HepG2 (cell line): ENCODE data around the gene ZNF345. TPM values are rescaled to one million over a fixed set of nuclear protein-coding genes. Genes with fewer than 3 reads are reported as not detected.
A peak's percentile ranks its signal among the peaks of the same experiment; 100 is the strongest.

Experiments used
- BRD4 ChIP-seq: sonication (generic); formaldehyde crosslinking; IDR thresholded peaks from 2 replicates; pipeline ENCODE4 v1.4.0; 2020; ENCODE audit warnings: missing genetic modification reagents
- IRF2 ChIP-seq: IDR thresholded peaks from 2 replicates; pipeline ENCODE4 v1.6.1; 2018; ENCODE audit warnings: missing genetic modification reagents, missing compliant biosample characterization
- KAT7 ChIP-seq: IDR thresholded peaks from 2 replicates; pipeline ENCODE4 v1.6.1; 2018; ENCODE audit warnings: borderline replicate concordance, missing compliant biosample characterization
- MXD3 ChIP-seq: IDR thresholded peaks from 2 replicates; pipeline ENCODE4 v1.6.1; 2016; ENCODE audit warnings: mild to moderate bottlenecking, missing biosample characterization, missing genetic modification reagents
- NAIF1 ChIP-seq: sonication (generic); formaldehyde crosslinking; IDR thresholded peaks from 2 replicates; pipeline ENCODE4 v1.5.0; 2020; ENCODE audit warnings: mild to moderate bottlenecking, missing genetic modification reagents, borderline replicate concordance
- NFKB2 ChIP-seq: sonication (generic); formaldehyde crosslinking; IDR thresholded peaks from 2 replicates; pipeline ENCODE4 v1.4.0; 2020; ENCODE audit warnings: missing genetic modification reagents, borderline replicate concordance
- SMAD9 ChIP-seq: sonication (generic); formaldehyde crosslinking; IDR thresholded peaks from 2 replicates; pipeline ENCODE4 v1.5.1; 2020; ENCODE audit warnings: mild to moderate bottlenecking, missing genetic modification reagents
- SOX5 ChIP-seq: IDR thresholded peaks from 2 replicates; pipeline ENCODE4 v1.6.1; 2016; ENCODE audit warnings: borderline replicate concordance
- SP1 ChIP-seq, 2 experiments: fragments of 450-650 bp in 1 of 2; sonication (generic) in 1 of 2; formaldehyde crosslinking in 1 of 2; IDR thresholded peaks; 2 replicates each; pipeline versions ENCODE4 v1.4.0 to v1.6.1; 2016 to 2020; ENCODE audit warnings: missing genetic modification reagents in 1 of 2
- SP5 ChIP-seq: IDR thresholded peaks from 2 replicates; pipeline ENCODE4 v1.6.1; 2016; ENCODE audit warnings: low read depth, borderline replicate concordance
- SRY ChIP-seq: sonication (generic); formaldehyde crosslinking; IDR thresholded peaks from 2 replicates; pipeline ENCODE4 v1.8.0; 2022; ENCODE audit warnings: mild to moderate bottlenecking, missing genetic modification reagents
- TCF12 ChIP-seq, 2 experiments: fragments of 450-650 bp in 1 of 2; sonication (generic) in 1 of 2; formaldehyde crosslinking in 1 of 2; IDR thresholded peaks; 2 replicates each; pipeline versions ENCODE4 v1.6.1 to v1.8.0; 2017 to 2022; ENCODE audit warnings: antibody characterized with exemption in 1 of 2, mild to moderate bottlenecking in 1 of 2, missing genetic modification reagents in 1 of 2, moderate library complexity in 1 of 2
- TCF7 ChIP-seq: sonication (generic); IDR thresholded peaks from 2 replicates; pipeline ENCODE4 v1.6.1; 2016; ENCODE audit warnings: antibody characterized with exemption, low read depth
- THAP7 ChIP-seq: sonication (generic); formaldehyde crosslinking; IDR thresholded peaks from 2 replicates; pipeline ENCODE4 v1.8.1; 2023; ENCODE audit warnings: mild to moderate bottlenecking, missing genetic modification reagents
- TOE1 ChIP-seq: sonication (generic); formaldehyde crosslinking; IDR thresholded peaks from 2 replicates; pipeline ENCODE4 v1.4.0; 2020; ENCODE audit warnings: mild to moderate bottlenecking, missing genetic modification reagents
- ZBTB1 ChIP-seq: sonication (generic); formaldehyde crosslinking; IDR thresholded peaks from 2 replicates; pipeline ENCODE4 v1.4.0; 2020; ENCODE audit warnings: missing genetic modification reagents, borderline replicate concordance
- ZBTB20 ChIP-seq: sonication (generic); formaldehyde crosslinking; IDR thresholded peaks from 2 replicates; pipeline ENCODE4 v1.8.1; 2023; ENCODE audit warnings: missing genetic modification reagents, low read depth, mild to moderate bottlenecking, borderline replicate concordance
- ZNF468 ChIP-seq: sonication (generic); formaldehyde crosslinking; IDR thresholded peaks from 2 replicates; pipeline ENCODE4 v1.8.0; 2022; ENCODE audit warnings: mild to moderate bottlenecking, moderate library complexity, missing genetic modification reagents
- polyA plus RNA-seq, 8 experiments: library from polyadenylated mRNA; depleted of rRNA in 3 of 8; stranded (reverse) in 7 of 8; unstranded in 1 of 8; fragments of >200 nt; fragmentation: Illumina TruSeq in 4 of 8; extraction: Trizol in 4 of 8; gene quantifications; 2 replicates each; pipeline versions ENCODE4 v1.2.1 to v1.2.3, GENCODE V29; 2011 to 2016; ENCODE audit warnings: low read depth in 4 of 8, missing spikeins in 1 of 8, mixed read lengths in 1 of 8; ENCODE audit not compliant: insufficient read depth in 1 of 8
- total RNA-seq, 5 experiments: library from RNA; depleted of rRNA; stranded (reverse); fragments of >200 nt; fragmentation: Illumina TruSeq; extraction: Trizol; gene quantifications; 2 replicates each; pipeline ENCODE4 v1.2.3, GENCODE V29; 2016; ENCODE audit warnings: low read depth in 1 of 5
- TF ChIP-seq, protein P1 (sequence below): IDR thresholded peaks from 2 replicates; pipeline ENCODE4 v1.4.0; 2020; ENCODE audit warnings: mild to moderate bottlenecking, missing genetic modification reagents
- TF ChIP-seq, protein P2 (sequence below): IDR thresholded peaks from 2 replicates; pipeline ENCODE4 v1.6.1; 2018; ENCODE audit warnings: missing genetic modification reagents, mild to moderate bottlenecking, missing compliant biosample characterization
- TF ChIP-seq, protein P3 (sequence below): sonication (generic); formaldehyde crosslinking; IDR thresholded peaks from 2 replicates; pipeline ENCODE4 v1.4.0; 2020; ENCODE audit warnings: missing genetic modification reagents, mild to moderate bottlenecking, borderline replicate concordance

Gene ZNF345
- total and polyA plus RNA-seq, 2 of the 13 experiments (the other 11 are each of a cell fraction or from before 2014, with no cell fraction given) = 2.6 to 2.9 TPM

DNA sequence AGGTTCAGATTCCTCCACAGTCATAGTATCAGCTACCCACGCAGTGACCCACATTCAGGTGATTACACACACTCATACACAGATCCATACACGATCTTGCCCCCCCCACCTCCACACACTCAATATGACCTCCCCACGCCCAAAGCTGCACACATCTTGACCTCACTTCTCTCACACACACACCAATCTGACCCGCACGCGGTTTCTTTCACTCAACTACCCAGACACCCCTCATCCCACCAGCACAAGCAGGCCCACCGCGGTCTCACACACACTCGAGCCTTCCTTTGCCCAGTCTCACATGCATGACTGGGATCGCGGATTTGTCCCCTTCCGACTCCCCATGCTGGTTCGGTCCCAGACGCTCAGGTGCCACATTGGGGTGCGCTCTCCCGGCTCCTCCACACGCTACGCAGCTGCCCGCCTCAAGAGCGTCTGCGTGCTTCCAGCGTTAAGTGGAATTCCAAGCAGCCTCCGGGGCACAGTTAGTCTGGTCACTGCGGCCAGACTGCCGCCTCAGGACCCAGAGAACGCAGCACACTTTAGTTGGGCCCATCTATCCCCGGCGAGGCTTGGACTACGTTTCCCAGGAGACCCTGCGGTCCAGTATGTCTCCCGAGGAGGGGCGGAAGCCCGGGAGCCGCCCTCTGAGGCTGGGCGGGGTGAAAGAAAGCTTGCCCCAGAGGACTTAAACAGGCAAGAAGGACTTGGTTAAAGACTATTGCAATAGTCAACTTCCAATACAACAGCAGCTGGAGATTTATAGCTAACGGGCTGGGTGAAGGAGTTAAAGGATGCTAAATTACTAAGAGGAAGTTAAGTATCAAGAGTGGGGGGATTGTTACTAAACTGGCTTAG lies 746 bp upstream of the ZNF345 start (continued):
- TF ChIP-seq, protein P1, sequence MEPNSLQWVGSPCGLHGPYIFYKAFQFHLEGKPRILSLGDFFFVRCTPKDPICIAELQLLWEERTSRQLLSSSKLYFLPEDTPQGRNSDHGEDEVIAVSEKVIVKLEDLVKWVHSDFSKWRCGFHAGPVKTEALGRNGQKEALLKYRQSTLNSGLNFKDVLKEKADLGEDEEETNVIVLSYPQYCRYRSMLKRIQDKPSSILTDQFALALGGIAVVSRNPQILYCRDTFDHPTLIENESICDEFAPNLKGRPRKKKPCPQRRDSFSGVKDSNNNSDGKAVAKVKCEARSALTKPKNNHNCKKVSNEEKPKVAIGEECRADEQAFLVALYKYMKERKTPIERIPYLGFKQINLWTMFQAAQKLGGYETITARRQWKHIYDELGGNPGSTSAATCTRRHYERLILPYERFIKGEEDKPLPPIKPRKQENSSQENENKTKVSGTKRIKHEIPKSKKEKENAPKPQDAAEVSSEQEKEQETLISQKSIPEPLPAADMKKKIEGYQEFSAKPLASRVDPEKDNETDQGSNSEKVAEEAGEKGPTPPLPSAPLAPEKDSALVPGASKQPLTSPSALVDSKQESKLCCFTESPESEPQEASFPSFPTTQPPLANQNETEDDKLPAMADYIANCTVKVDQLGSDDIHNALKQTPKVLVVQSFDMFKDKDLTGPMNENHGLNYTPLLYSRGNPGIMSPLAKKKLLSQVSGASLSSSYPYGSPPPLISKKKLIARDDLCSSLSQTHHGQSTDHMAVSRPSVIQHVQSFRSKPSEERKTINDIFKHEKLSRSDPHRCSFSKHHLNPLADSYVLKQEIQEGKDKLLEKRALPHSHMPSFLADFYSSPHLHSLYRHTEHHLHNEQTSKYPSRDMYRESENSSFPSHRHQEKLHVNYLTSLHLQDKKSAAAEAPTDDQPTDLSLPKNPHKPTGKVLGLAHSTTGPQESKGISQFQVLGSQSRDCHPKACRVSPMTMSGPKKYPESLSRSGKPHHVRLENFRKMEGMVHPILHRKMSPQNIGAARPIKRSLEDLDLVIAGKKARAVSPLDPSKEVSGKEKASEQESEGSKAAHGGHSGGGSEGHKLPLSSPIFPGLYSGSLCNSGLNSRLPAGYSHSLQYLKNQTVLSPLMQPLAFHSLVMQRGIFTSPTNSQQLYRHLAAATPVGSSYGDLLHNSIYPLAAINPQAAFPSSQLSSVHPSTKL = 0 out of 2 replicates have a peak, but pooled peaks have one; percentile 11
- TF ChIP-seq MXD3 (CRISPR knock-in tag) (peak; percentile 32; the same call in 1 of the 2 replicates), SRY (CRISPR knock-in tag) (peak; percentile 52; the same call in 1 of the 2 replicates), TOE1 (CRISPR knock-in tag) (no peak), TCF12 (IDR thresholded peaks at IDR 0.05) (no peak), TCF12 (CRISPR knock-in tag; IDR thresholded peaks at IDR 0.05) (no peak), SOX5 (CRISPR knock-in tag) (no peak), BRD4 (CRISPR knock-in tag) (no peak), ZBTB1 (CRISPR knock-in tag) (no peak), IRF2 (CRISPR knock-in tag) (peak; percentile 79), ZNF468 (CRISPR knock-in tag) (no peak), SP5 (no peak), NAIF1 (CRISPR knock-in tag) (no peak), ZBTB20 (CRISPR knock-in tag) (no peak), NFKB2 (no peak; the same call in 1 of the 2 replicates), THAP7 (CRISPR knock-in tag) (no peak), KAT7 (CRISPR knock-in tag) (no peak), TCF7 (no peak), SMAD9 (CRISPR knock-in tag) (no peak), SP1 (IDR thresholded peaks at IDR 0.05) (no peak), SP1 (CRISPR knock-in tag; IDR thresholded peaks at IDR 0.05) (no peak)
- TF ChIP-seq, protein P2, sequence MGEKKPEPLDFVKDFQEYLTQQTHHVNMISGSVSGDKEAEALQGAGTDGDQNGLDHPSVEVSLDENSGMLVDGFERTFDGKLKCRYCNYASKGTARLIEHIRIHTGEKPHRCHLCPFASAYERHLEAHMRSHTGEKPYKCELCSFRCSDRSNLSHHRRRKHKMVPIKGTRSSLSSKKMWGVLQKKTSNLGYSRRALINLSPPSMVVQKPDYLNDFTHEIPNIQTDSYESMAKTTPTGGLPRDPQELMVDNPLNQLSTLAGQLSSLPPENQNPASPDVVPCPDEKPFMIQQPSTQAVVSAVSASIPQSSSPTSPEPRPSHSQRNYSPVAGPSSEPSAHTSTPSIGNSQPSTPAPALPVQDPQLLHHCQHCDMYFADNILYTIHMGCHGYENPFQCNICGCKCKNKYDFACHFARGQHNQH (CRISPR knock-in tag) = no peak
- TF ChIP-seq, protein P3, sequence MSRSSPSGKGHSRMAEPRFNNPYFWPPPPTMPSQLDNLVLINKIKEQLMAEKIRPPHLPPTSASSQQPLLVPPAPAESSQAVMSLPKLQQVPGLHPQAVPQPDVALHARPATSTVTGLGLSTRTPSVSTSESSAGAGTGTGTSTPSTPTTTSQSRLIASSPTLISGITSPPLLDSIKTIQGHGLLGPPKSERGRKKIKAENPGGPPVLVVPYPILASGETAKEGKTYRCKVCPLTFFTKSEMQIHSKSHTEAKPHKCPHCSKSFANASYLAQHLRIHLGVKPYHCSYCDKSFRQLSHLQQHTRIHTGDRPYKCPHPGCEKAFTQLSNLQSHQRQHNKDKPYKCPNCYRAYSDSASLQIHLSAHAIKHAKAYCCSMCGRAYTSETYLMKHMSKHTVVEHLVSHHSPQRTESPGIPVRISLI (CRISPR knock-in tag) = 0 out of 2 replicates have a peak, but pooled peaks have one; percentile 26
